ENCODE measurements around the gene GRID1.

GRCh38 chr10:85608706-85609105, 757.9 kb downstream of the GRID1 start:
- TF ChIP-seq POLR2AphosphoS5 (IDR thresholded peaks at IDR 0.05; ENCODE audit: control insufficient read depth, insufficient read depth, low read depth, low read length) (no peak), SMC3 (conservative IDR thresholded peaks at IDR 0.05; ENCODE audit: insufficient read depth, low read depth, low read length) (no peak), MIER1 (IDR thresholded peaks at IDR 0.05; ENCODE audit: low read depth) (no peak), CTCF (IDR thresholded peaks at IDR 0.05 in 2 of 3, conservative IDR thresholded peaks at IDR 0.05 in 1 of 3; ENCODE audit: insufficient read depth in 2 of 3, low read depth in 1 of 3, low read length in 3 of 3) (no peak), ZNF224 (CRISPR knock-in tag; IDR thresholded peaks at IDR 0.05) (no peak), EZH2 (IDR thresholded peaks at IDR 0.05; ENCODE audit: borderline replicate concordance, low read depth, low read length) (no peak), MYC (IDR thresholded peaks at IDR 0.05; ENCODE audit: low read depth, low read length) (no peak), MYC (CRISPR knock-in tag; IDR thresholded peaks at IDR 0.05; ENCODE audit: borderline replicate concordance, low read depth) (no peak), MAFF (IDR thresholded peaks at IDR 0.05; ENCODE audit: low read length) (no peak), REST (IDR thresholded peaks at IDR 0.05; ENCODE audit: borderline replicate concordance) (no peak), REST (CRISPR knock-in tag; IDR thresholded peaks at IDR 0.05; ENCODE audit: low read depth) (no peak), POLR2A (conservative IDR thresholded peaks at IDR 0.05) (no peak)
